H54 (cell line): ENCODE measurements around the gene MPHOSPH10.
A peak's percentile ranks its signal among the peaks of the same experiment; 100 is the strongest.
"Not testable (repeated sequence)": the region's sequence is repeated elsewhere in the genome, so short reads cannot be mapped to it uniquely, and the experiment has no call there.

Experiments
- DNase-seq: peaks from one replicate; pipeline ENCODE4 v3.0.0; 2011; ENCODE audit warnings: low spot score, mixed read lengths; ENCODE audit not compliant: insufficient read length
- FAIRE-seq: peaks from 3 replicates; lab custom pipeline; 2011; peaks lifted over from hg19 to GRCh38; lab: Jason Lieb, UNC
- POLR2A ChIP-seq: IDR thresholded peaks from 2 replicates; pipeline ENCODE4 v1.6.1; 2011; ENCODE audit warnings: low read depth, mild to moderate bottlenecking, low read length

The MPHOSPH10 gene, protein sequence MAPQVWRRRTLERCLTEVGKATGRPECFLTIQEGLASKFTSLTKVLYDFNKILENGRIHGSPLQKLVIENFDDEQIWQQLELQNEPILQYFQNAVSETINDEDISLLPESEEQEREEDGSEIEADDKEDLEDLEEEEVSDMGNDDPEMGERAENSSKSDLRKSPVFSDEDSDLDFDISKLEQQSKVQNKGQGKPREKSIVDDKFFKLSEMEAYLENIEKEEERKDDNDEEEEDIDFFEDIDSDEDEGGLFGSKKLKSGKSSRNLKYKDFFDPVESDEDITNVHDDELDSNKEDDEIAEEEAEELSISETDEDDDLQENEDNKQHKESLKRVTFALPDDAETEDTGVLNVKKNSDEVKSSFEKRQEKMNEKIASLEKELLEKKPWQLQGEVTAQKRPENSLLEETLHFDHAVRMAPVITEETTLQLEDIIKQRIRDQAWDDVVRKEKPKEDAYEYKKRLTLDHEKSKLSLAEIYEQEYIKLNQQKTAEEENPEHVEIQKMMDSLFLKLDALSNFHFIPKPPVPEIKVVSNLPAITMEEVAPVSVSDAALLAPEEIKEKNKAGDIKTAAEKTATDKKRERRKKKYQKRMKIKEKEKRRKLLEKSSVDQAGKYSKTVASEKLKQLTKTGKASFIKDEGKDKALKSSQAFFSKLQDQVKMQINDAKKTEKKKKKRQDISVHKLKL

DNA sequence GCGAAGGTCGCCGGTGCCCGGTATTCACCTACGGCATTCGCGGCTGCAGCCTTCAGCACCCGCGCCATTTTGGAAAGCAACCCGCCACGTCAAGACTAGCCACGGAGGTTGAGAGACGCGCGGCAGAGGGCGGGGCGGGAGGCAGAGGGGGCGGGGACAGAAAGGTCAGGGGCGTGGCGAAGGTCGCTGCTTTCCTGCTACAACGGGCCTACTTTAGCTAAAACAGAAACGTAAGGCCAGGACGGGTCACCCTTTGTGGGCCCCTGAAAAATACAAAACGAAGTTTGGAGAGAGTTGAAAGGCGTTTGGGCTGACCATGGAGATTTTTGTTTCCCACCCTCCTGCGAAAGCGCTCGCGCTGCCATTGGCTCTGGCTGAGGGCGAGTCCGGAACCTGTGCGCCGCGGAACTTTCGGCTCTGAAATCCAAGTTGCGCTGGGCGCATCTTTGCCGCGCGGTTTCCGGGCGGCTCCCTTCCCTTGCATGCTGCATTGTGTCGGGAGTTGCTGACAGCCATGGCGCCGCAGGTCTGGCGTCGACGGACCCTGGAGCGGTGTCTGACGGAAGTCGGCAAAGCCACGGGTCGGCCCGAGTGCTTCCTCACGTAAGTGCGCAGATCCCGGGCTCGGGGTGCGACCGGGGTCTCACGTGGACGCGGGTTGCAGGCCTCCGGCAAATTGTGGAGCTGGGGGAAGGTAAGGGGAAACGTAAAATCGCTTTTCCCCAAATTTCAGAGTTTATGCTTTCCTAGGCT, at the start of gene MPHOSPH10, which contains the start of gene MCEE:
MPHOSPH10 (plus strand) TSS at position 483 of the 753 bp plus-strand sequence; CDS start at position 515, 32 bp downstream.
MCEE (minus strand) TSS at position 78 of the 753 bp plus-strand sequence; CDS start at position 68, 10 bp downstream.
- TF ChIP-seq POLR2A, result peak; percentile 92
- FAIRE-seq (peak; percentile 38), DNase-seq (peak; percentile 79)

DNA sequence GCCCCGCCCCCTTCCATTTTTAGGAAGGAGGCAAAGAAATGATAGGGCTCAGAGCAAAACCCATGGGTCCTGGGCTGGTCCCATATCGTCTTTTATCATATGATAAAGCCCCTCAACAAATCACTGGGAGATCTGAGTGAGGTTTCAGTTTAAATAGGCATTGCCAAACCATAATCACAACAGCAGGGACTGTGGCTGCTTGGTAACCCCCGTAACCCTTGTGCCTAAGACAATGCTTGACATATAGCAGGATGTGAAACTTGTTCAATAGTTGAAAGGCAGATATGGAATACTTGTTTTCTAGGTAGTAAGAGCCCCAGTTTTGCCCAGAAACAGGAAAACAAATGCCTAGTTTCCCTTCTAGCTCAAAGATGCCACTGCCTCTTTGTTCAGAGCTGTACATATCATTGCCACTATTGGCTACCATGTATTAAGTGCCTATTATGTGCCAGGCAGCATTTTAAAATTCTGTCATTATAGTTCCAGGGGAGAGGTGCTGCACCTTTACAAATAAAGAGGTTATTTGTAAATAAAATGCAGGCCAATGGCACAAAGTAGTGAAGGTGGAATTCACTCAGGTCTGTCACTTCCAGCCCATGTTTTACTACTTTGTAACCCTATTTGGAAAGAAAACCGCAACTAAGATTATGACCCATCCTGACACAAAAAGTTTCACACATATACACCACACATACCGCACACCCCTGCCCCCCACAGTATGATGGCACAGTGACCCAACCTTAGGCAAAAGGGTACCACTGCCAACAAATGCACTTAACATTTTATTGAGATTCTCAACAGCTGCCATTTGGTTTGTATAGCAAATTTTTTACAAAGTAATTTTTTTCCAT, 47.8 kb upstream of the MPHOSPH10 start:
- FAIRE-seq, result no peak
- no peak for TF ChIP-seq POLR2A
- DNase-seq, result no peak

DNA sequence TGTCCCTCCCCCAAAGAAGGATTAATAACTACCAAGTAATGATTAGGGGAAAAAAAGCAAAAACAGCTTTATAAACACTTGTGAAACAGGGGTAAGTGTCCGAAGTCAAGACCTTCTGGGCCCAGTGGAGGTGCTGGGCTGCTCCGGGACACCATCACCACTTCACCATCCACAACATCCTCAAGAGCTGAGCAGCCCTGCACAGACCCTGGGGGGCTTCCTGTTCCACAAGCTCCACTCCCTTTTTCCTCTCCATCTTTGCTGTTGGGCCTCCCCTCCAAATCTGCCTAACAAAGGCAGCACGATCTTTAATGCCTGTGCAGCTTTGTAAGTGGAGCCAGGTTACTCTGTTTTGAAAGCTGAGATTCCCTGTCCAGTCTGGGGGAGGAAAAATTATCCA, 47.1 kb upstream of the MPHOSPH10 start:
- DNase-seq, FAIRE-seq: not testable (repeated sequence)

DNA sequence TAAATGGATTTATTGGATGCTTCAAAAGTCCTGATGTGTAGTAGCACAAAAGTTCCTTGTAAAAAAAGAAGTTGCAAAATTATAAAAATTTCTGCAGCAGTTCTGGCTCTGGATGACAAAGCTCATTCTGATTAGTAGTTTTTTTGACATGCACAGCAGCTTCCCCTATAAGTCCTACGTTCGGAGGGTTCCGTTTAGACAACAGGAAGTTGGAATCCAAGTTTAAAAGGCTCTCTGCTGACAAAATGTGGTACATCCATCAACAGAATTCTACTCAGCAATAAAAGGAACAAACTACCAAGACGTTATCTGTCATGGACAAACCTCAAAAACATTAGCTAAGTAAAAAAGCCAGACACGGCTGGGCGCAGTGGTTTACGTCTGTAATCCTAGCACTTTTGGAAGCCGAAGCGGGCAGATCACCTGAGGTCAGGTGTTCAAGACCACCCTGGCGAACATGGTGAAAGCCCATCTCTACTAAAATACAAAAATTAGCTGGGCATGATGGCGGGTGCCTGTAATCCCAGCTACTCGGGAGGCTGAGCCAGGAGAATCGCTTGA, 46.6 kb upstream of the MPHOSPH10 start:
- not testable (repeated sequence) for DNase-seq, FAIRE-seq

DNA sequence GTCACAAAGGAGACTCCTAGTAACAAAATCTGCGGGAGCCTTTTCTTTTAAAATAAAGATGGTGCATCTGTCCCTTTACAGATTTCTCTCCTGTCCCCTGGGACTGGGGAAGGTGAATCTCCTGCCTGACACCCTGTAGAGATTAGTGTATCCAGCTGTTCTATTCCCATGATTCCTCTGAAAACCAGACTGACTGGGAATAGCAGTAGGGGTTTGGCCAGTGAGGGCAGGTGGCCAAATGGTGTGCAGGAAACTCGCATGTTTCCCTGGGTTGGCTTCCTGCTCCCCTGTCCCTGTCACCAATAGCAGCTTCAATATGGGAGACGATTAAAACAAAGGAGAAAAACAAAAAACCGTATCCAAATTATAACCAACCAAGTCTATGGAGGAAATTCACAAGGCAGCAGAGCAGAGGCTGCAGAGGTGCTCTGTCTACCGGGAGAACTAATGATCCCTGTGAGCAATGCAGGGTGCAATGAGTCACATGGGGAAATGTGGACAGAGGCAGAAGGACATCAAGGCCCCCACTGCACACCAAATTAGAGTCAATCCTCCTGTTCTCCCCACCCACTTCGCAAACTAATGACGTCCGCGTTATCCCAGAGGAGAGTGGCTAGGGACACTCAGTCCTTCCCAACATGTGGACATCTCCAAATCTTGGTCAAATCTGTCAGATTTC, 45.0 kb upstream of the MPHOSPH10 start:
- FAIRE-seq, DNase-seq: not testable (repeated sequence)

DNA sequence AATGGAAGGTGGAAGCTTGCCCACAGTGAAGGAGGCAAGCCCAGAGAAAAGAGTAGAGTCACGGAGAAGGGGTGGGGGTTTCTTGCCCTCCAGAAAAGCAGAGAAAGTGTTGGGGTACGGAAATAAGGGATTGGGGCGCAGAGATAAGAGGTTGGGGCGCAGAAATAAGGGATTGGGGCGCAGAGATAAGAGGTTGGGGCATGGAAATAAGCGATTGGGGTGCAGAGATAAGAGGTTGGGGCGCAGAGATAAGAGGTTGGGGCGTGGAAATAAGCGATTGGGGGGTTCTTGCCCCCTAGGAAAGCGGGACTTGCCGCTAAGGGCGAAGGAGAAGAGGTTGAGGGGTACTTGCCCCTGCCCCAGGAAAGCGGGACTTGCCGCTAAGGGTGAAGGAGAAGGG, 41.0 kb upstream of the MPHOSPH10 start:
- not testable (repeated sequence) for FAIRE-seq, DNase-seq

DNA sequence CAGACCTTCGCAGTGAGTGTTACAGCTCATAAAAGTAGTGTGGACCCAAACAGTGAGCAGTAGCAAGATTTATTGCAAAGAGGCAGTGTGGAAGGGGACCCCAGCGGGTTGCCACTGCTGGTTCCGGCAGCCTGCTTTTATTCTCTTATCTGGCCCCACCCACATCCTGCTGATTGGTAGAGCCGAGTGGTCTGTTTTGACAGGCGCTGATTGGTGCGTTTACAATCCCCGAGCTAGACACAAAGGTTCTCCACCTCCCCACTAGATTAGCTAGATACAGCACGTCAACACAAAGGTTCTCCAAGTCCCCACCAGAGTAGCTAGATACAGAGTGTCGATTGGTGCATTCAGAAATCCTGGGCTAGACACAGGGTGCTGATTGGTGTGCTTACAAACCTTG, 38.6 kb upstream of the MPHOSPH10 start:
- DNase-seq, FAIRE-seq: not testable (repeated sequence)

DNA sequence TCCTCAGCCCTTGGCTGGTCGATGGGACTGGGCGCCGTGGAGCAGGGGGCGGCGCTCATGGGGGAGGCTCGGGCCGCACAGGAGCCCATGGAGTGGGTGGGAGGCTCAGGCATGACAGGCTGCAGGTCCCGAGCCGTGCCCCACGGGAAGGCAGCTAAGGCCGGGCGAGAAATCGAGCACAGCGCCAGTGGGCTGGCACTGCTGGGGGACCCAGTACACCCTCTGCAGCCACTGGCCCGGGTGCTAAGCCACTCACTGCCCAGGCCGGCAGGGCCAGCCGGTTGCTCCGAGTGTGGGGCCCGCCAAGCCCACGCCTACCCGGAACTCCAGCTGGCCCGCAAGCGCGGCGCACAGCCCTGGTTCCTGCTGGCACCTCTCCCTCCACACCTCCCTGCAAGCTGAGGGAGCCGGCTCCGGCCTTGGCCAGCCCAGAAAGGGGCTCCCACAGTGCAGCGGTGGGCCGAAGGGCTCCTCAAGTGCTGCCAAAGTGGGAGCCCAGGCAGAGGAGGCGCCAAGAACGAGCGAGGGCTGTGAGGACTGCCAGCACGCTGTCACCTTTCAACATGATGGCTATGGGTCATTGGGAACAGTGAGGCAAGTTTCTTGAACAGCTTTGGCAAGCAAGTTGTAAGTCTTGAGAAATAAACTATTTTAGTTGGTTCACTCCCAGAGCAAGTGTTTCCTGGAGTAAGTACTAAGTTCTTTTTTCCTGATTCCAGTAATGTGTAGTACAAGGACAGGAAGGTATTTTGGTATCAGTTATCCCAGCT, 37.8 kb upstream of the MPHOSPH10 start:
- not testable (repeated sequence) for DNase-seq, FAIRE-seq

DNA sequence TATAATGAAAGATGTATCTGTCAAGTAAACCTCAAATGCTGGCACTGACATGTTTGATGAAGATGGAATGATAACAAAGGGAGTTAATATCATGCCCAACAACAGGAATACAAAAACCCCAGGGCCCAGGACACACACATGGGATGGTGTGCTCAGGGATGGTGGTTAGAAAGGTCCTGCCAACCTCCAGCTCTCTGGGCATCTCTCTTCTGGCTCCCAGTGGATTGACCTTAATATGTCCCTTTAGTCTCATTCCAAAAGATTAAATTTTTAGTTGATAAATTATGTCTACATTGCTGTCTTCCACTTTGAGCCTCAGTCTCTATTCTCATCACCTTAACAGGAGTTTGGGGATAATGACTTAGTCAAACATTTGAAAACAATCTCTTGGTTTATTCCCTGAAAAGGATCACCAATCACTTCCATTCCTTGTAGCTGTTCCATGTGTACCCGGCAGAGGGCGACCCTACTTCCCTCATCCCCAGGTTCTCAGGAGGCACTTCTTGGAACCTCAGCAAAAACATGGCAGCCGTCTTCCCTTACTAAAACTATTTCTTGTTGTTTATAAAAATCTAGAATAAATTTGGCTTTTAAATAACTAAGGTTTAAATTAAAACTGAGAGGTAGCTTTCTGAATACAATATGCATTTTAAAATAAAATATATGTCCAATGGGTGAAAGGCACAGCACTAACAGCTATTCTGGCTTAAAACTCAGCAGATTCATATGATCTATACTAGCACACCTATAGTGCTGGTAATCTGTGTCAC, 30.1 kb upstream of the MPHOSPH10 start:
- FAIRE-seq (peak; percentile 64), DNase-seq (peak; percentile 71)
- no peak for TF ChIP-seq POLR2A

DNA sequence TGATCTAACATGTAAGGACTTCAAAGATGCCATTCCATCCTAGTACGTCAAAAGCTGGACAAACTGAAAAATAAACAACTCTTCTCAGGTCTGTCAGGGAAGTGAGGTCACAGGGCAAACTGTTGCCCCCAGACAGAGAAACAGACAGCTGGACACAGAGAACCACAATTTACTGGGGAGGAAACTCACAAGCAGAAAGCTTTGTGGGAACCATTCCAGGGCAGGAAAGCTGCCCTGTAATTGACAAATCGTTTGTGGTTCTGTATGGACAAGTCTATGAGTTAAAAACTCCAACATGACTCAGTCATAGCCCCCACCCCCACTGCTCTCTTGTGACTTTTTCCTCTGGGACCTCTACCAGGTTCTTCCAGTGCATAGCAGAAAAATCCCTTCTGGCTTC, 28.8 kb upstream of the MPHOSPH10 start:
- FAIRE-seq, result no peak
- DNase-seq, result no peak
- TF ChIP-seq POLR2A, result no peak

DNA sequence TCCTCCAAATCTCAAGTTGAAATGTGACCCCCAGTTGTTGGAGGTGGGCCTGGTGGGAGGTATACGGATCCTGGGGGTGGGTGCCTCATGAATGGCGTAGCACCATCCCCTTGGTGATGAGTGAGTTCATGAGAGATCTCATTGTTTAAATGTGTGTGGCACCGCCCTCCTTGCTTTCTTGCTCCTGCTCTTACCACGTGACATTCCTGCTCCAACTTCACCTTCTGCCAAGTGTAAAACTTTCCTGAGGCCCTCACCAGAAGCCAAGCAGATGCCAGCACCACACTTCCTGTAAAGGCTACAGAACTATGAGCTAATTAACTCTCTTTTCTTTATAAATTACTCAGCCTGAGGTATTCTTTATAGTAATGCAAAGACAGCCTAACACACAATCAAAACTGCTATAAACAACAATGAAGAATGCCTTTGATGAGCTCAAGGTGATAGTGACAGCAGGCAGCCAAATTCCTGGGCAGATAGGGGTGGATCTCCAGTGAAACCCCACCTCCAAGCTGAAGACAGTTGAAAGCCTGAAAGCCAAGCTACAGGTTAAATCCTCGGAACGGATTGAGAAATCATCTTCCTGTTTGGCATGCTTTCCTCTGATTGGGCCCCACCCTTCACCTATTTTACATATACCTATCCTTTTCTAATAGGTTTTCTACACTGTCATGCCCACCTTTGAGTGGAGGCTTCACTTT, 27.3 kb upstream of the MPHOSPH10 start:
- TF ChIP-seq POLR2A, result no peak
- DNase-seq, result no peak
- FAIRE-seq, result no peak
